Liver (tissue), 9 donors: ENCODE data around the gene CNTN1. TPM values are rescaled to one million over a fixed set of nuclear protein-coding genes. Genes with fewer than 3 reads are reported as not detected.
A peak's percentile ranks its signal among the peaks of the same experiment; 100 is the strongest.

ENCODE experiments used
- DNase-seq: peaks from one replicate; pipeline ENCODE4 v3.0.0-alpha.2; 2017; ENCODE audit warnings: low spot score
- H3K27ac ChIP-seq, 2 donors: one replicate each; pipeline ENCODE4 v1.7.0; 2013; ENCODE audit warnings: inconsistent platforms in 2 of 2, low read length in 2 of 2, control low read depth in 1 of 2, low read depth in 1 of 2, mild to moderate bottlenecking in 1 of 2
- H3K27me3 ChIP-seq, 4 donors: one replicate each; pipeline versions ENCODE4 v1.6.1 to v1.7.0; 2013; ENCODE audit warnings: low read length in 3 of 4, inconsistent platforms in 1 of 4, mild to moderate bottlenecking in 1 of 4, moderate library complexity in 1 of 4; ENCODE audit not compliant: control insufficient read depth in 4 of 4, insufficient read depth in 4 of 4
- H3K36me3 ChIP-seq, 4 donors: one replicate each; pipeline versions ENCODE4 v1.6.1 to v1.7.0; 2013; ENCODE audit warnings: low read length in 3 of 4, mild to moderate bottlenecking in 3 of 4, low read depth in 1 of 4, moderate library complexity in 1 of 4; ENCODE audit not compliant: control insufficient read depth in 4 of 4, insufficient read depth in 3 of 4
- H3K4me1 ChIP-seq, 4 donors: one replicate each; pipeline versions ENCODE4 v1.6.1 to v1.7.0; 2013; ENCODE audit warnings: low read length in 3 of 4, mild to moderate bottlenecking in 3 of 4, moderate library complexity in 1 of 4; ENCODE audit not compliant: control insufficient read depth in 4 of 4, insufficient read depth in 4 of 4
- H3K4me3 ChIP-seq, 3 donors: one replicate each; pipeline versions ENCODE4 v1.6.1 to v1.7.0; 2013; ENCODE audit warnings: low read length in 3 of 3, control low read depth in 1 of 3, low read depth in 1 of 3, mild to moderate bottlenecking in 1 of 3
- H3K9ac ChIP-seq, 2 donors: one replicate each; pipeline ENCODE4 v1.7.0; 2013; ENCODE audit warnings: low read length in 2 of 2, mild to moderate bottlenecking in 2 of 2, moderate library complexity in 2 of 2, control low read depth in 1 of 2, low read depth in 1 of 2
- H3K9me3 ChIP-seq, 4 donors: one replicate each; pipeline versions ENCODE4 v1.6.1 to v1.7.0; 2013; ENCODE audit warnings: low read length in 3 of 4; ENCODE audit not compliant: control insufficient read depth in 4 of 4
- EGR1 ChIP-seq, 2 donors: IDR thresholded peaks; 2 replicates each; pipeline ENCODE4 v1.6.1; 2016 to 2018; ENCODE audit warnings: antibody characterized with exemption in 2 of 2, low read depth in 2 of 2
- FOXA2 ChIP-seq: IDR thresholded peaks from 2 replicates; pipeline ENCODE4 v1.6.1; 2016; ENCODE audit warnings: antibody characterized with exemption
- GABPA ChIP-seq, 2 donors: IDR thresholded peaks in 1 of 2; conservative IDR thresholded peaks in 1 of 2; 2 replicates each; pipeline ENCODE4 v1.6.1; 2016; ENCODE audit warnings: antibody characterized with exemption in 2 of 2, mild to moderate bottlenecking in 1 of 2, moderate library complexity in 1 of 2
- HNF4A ChIP-seq, 2 donors: conservative IDR thresholded peaks; 2 replicates each; pipeline ENCODE4 v1.6.1; 2016; ENCODE audit warnings: antibody characterized with exemption in 2 of 2, mild to moderate bottlenecking in 2 of 2
- NR2F2 ChIP-seq: IDR thresholded peaks from 2 replicates; pipeline ENCODE4 v1.6.1; 2016; ENCODE audit warnings: antibody characterized with exemption
- RAD21 ChIP-seq, 2 donors: IDR thresholded peaks; 2 replicates each; pipeline ENCODE4 v1.6.1; 2016; ENCODE audit warnings: antibody characterized with exemption in 2 of 2, mild to moderate bottlenecking in 2 of 2
- RXRA ChIP-seq, 2 donors: IDR thresholded peaks; 2 replicates each; pipeline ENCODE4 v1.6.1; 2017 to 2018; ENCODE audit warnings: antibody characterized with exemption in 2 of 2, mild to moderate bottlenecking in 1 of 2
- YY1 ChIP-seq: IDR thresholded peaks from 2 replicates; pipeline ENCODE4 v1.6.1; 2016; ENCODE audit warnings: antibody characterized with exemption, mild to moderate bottlenecking
- WGBS: extraction: QIAGEN DNeasy Blood & Tissue Kit; methylation state at CpG from one replicate; pipeline ENCODE4 v1.1.7; 2013; 5-methylcytosine and 5-hydroxymethylcytosine counted together
- polyA plus RNA-seq, 2 donors: library from polyadenylated mRNA; stranded (reverse) in 1 of 2; unstranded in 1 of 2; fragments of 200-250 nt in 1 of 2; fragments of >200 nt in 1 of 2; fragmentation: Nextera tagmentation in 1 of 2; extraction: Ambion mirVana in 1 of 2; gene quantifications; one replicate each; pipeline versions ENCODE4 v1.2.1 to v1.2.3, GENCODE V29; 2013 to 2015
- total RNA-seq, 2 donors: library from RNA; depleted of rRNA; stranded (reverse); fragments of >200 nt; gene quantifications; one replicate each; pipeline ENCODE4 v1.2.3, GENCODE V29; 2014
- TF ChIP-seq, protein P1 (sequence below): IDR thresholded peaks from 2 replicates; pipeline ENCODE4 v1.6.1; 2016; ENCODE audit warnings: antibody characterized with exemption
- TF ChIP-seq, protein P2 (sequence below): fragments of 150-350 bp; IDR thresholded peaks from 2 replicates; pipeline ENCODE4 v1.5.1; 2017; ENCODE audit warnings: improper control_type of control experiment, low read depth, low read length; ENCODE audit not compliant: missing input control
- TF ChIP-seq, protein P3 (sequence below): IDR thresholded peaks from 2 replicates; pipeline ENCODE4 v1.6.1; 2016; ENCODE audit warnings: antibody characterized with exemption
- donor health status: healthy.
- donor health status: healthy.
- donor health status: healthy.
- donor health status: healthy.
- donor health status: healthy.

The CNTN1 gene
- total and polyA plus RNA-seq, 4 donors = 0.03 to 1.2 (median 0.43) TPM

DNA sequence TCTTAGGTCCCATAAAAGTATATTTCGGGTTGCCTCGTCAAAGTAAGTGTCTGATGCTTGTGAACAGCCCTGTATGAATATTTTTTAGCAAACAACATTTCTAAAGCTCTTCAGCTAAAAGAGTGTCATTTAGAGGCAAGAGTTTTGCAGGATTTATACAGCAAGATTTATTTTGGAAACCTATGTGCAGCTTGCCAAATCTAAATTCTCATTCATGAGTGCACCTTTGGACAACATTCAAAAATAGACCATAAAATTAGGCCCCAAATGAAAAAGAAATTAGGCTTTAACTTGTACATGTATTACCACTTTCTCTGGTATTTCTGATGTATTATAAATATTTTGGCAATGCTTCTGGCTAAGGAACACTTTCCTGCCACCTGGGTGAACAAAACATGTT is 271.5 kb downstream of the CNTN1 start:
- no peak overlapping the region for H3K27ac ChIP-seq
- 84% methylated on average over 2 of the region's 2 CpGs for WGBS
- no peak for DNase-seq
- no peak overlapping the region for H3K4me3 ChIP-seq
- H3K27me3 ChIP-seq = peaks cover 0 to 3% (median 0%) of the 10 kb centered on the region in 4 donors
- no peaks in the 10 kb centered on the region for H3K9me3 ChIP-seq
- H3K36me3 ChIP-seq = no peaks in the 10 kb centered on the region
- H3K4me1 ChIP-seq = no peaks in the 10 kb centered on the region
- no peak overlapping the region for H3K9ac ChIP-seq
- TF ChIP-seq GABPA (IDR thresholded peaks at IDR 0.05 in 1 of 2, conservative IDR thresholded peaks at IDR 0.05 in 1 of 2) = no peak
- TF ChIP-seq NR2F2 = no peak
- TF ChIP-seq FOXA2 = no peak

DNA sequence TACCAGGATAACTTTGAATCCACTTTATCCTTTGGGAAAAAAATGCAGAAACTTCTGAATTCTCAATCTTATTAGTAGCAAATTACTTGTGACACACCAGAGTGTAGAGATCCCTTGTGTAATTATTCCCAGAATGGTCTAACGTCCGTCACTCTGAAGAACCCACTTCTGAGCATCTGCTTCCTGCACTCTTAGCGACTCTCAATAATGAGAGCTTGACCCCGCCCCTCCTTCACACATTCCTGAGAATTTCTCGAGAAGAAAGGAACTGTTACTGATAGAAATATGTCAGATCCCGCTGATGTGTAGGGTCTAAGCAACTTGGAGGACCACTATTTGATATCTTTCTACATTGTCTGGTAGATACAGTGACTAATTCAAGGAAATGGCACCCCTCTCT is 277.6 kb downstream of the CNTN1 start:
- TF ChIP-seq, protein P1, sequence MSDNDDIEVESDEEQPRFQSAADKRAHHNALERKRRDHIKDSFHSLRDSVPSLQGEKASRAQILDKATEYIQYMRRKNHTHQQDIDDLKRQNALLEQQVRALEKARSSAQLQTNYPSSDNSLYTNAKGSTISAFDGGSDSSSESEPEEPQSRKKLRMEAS = no peak
- WGBS = 76% methylated on average over 6 of the region's 6 CpGs
- Histone ChIP-seq H3K36me3 (no peaks in the 10 kb centered on the region), H3K27ac (no peak overlapping the region), H3K9ac (no peak overlapping the region), H3K4me1 (no peaks in the 10 kb centered on the region), H3K9me3 (no peaks in the 10 kb centered on the region), H3K27me3 (peaks cover 0 to 7% (median 1%) of the 10 kb centered on the region in 4 donors), H3K4me3 (no peak overlapping the region)
- no peak for DNase-seq

DNA sequence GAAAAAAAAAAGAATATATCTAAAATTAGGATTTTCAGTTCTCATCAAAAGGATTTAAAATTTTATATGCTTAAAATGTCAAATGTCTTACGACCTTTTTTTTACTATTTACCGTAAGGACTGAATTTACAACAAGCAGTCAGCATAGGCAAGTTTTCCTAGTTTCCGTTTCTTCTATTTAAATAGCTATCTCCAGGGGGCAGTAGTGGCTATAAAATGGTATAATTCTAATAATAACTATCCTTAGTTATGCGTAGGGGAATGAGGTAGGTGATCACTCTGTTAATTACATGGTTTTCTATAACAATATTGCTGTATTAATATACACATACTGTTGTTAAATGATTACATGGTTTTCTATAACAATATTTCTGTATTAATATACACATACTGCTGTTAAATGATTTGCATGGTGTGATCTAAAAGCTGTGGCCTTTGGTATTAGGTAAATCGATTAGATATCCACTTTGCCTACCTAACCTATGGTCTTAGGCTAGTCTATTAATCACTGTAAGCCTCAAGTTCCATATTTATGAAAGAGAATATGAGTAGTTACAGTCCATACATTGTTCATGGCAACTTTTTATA is 278.2 kb downstream of the CNTN1 start:
- no peak overlapping the region for H3K4me3 ChIP-seq
- TF ChIP-seq, protein P2, sequence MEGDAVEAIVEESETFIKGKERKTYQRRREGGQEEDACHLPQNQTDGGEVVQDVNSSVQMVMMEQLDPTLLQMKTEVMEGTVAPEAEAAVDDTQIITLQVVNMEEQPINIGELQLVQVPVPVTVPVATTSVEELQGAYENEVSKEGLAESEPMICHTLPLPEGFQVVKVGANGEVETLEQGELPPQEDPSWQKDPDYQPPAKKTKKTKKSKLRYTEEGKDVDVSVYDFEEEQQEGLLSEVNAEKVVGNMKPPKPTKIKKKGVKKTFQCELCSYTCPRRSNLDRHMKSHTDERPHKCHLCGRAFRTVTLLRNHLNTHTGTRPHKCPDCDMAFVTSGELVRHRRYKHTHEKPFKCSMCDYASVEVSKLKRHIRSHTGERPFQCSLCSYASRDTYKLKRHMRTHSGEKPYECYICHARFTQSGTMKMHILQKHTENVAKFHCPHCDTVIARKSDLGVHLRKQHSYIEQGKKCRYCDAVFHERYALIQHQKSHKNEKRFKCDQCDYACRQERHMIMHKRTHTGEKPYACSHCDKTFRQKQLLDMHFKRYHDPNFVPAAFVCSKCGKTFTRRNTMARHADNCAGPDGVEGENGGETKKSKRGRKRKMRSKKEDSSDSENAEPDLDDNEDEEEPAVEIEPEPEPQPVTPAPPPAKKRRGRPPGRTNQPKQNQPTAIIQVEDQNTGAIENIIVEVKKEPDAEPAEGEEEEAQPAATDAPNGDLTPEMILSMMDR = peak; percentile 31
- TF ChIP-seq RAD21 (IDR thresholded peaks at IDR 0.05) (peak; percentile 40 to 73), NR2F2 (no peak), GABPA (IDR thresholded peaks at IDR 0.05 in 1 of 2, conservative IDR thresholded peaks at IDR 0.05 in 1 of 2) (no peak)
- TF ChIP-seq, protein P3, sequence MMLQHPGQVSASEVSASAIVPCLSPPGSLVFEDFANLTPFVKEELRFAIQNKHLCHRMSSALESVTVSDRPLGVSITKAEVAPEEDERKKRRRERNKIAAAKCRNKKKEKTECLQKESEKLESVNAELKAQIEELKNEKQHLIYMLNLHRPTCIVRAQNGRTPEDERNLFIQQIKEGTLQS = no peak
- no peak for DNase-seq
- no peak overlapping the region for H3K27ac ChIP-seq
- H3K36me3 ChIP-seq = no peaks in the 10 kb centered on the region
- H3K9ac ChIP-seq = no peak overlapping the region
- no peaks in the 10 kb centered on the region for H3K9me3 ChIP-seq
- no peaks in the 10 kb centered on the region for H3K4me1 ChIP-seq
- WGBS = 53% methylated on average over 5 of the region's 5 CpGs
- peaks cover 0 to 7% (median 1%) of the 10 kb centered on the region in 4 donors for H3K27me3 ChIP-seq

DNA sequence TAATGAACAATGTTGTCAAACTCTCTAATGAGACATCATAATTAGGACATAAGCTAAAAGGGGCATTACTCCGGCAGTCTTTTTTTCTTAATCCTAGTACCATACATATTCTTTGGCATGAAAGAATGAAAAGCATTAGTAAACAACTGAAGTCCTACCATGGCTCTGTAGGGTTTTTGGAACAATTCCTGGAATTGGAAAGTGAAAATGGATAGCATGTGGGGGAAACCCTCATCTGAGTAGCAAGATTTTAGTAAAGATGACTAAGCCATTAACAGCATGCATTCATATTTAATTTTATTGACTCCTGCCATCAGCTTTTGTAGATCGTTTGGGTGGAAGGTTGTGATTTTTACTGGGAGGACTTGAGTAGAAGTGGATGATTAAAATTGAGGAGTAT is 279.7 kb downstream of the CNTN1 start:
- TF ChIP-seq HNF4A (conservative IDR thresholded peaks at IDR 0.05) = no peak
- no peak for TF ChIP-seq YY1
- no peak for TF ChIP-seq RXRA (IDR thresholded peaks at IDR 0.05)
- no peak for TF ChIP-seq EGR1 (IDR thresholded peaks at IDR 0.05; ENCODE audit: low read depth in 2 of 2)
- WGBS = 77% methylated on average over 2 of the region's 2 CpGs
- Histone ChIP-seq H3K27me3 (peaks cover 0 to 6% (median 1%) of the 10 kb centered on the region in 4 donors), H3K27ac (no peak overlapping the region), H3K36me3 (no peaks in the 10 kb centered on the region), H3K9ac (no peak overlapping the region), H3K4me1 (no peaks in the 10 kb centered on the region), H3K4me3 (no peak overlapping the region), H3K9me3 (no peaks in the 10 kb centered on the region)
- no peak for DNase-seq
